SK-N-SH (cell line): Measurements from ENCODE around the gene HEBP1.

ENCODE experiments used
- CTCF ChIP-seq: fragments of 200-600 bp; sonication (generic); IDR thresholded peaks from 2 replicates; pipeline ENCODE4 v1.6.1; 2017; ENCODE audit warnings: antibody characterized with exemption, mild to moderate bottlenecking, moderate library complexity
- ELF1 ChIP-seq: IDR thresholded peaks from 2 replicates; pipeline ENCODE4 v1.4.0; 2012
- EP300 ChIP-seq, 2 experiments: IDR thresholded peaks; 2 replicates each; pipeline versions ENCODE4 v1.4.0 to v1.6.1; 2012; ENCODE audit warnings: borderline replicate concordance in 1 of 2, low read depth in 1 of 2, low read length in 1 of 2
- FOXM1 ChIP-seq: IDR thresholded peaks from 2 replicates; pipeline ENCODE4 v1.4.0; 2012; ENCODE audit warnings: low read depth, mild to moderate bottlenecking
- JUND ChIP-seq: IDR thresholded peaks from 2 replicates; pipeline ENCODE4 v1.4.0; 2012
- MXI1 ChIP-seq: IDR thresholded peaks from 2 replicates; pipeline ENCODE4 v1.6.1; 2012; ENCODE audit warnings: mild to moderate bottlenecking, low read depth, low read length, improper control_type of control experiment
- POLR2AphosphoS5 ChIP-seq: IDR thresholded peaks from 2 replicates; pipeline ENCODE4 v1.6.1; 2012; ENCODE audit warnings: low read depth, low read length
- RFX5 ChIP-seq: IDR thresholded peaks from 2 replicates; pipeline ENCODE4 v1.6.1; 2012; ENCODE audit warnings: mild to moderate bottlenecking, improper control_type of control experiment, low read length
- SMC3 ChIP-seq: IDR thresholded peaks from 2 replicates; pipeline ENCODE4 v1.6.1; 2012; ENCODE audit warnings: low read depth, low read length, improper control_type of control experiment
- TEAD4 ChIP-seq: IDR thresholded peaks from 2 replicates; pipeline ENCODE4 v1.4.0; 2012; ENCODE audit warnings: mild to moderate bottlenecking, borderline replicate concordance; ENCODE audit not compliant: insufficient read depth
- YY1 ChIP-seq: IDR thresholded peaks from 2 replicates; pipeline ENCODE4 v1.4.0; 2012; ENCODE audit warnings: low read depth, mild to moderate bottlenecking
- ZBTB33 ChIP-seq: IDR thresholded peaks from 2 replicates; pipeline ENCODE4 v1.4.0; 2012; ENCODE audit warnings: low read depth, borderline replicate concordance

GRCh38 chr12:12964255-12964654 lies 35.8 kb downstream of the HEBP1 start:
- TF ChIP-seq EP300 (IDR thresholded peaks at IDR 0.05; ENCODE audit: borderline replicate concordance in 1 of 2, low read depth in 1 of 2, low read length in 1 of 2) (no peak), CTCF (no peak), MXI1 (no peak), RFX5 (no peak), JUND (no peak), SMC3 (no peak), ELF1 (no peak), FOXM1 (no peak), ZBTB33 (no peak), YY1 (no peak), POLR2AphosphoS5 (no peak), TEAD4 (no peak)
